Measurements from ENCODE around the gene HOXC13. TPM values are rescaled to one million over a fixed set of nuclear protein-coding genes. Genes with fewer than 3 reads are reported as not detected.
A peak's percentile ranks its signal among the peaks of the same experiment; 100 is the strongest.

Gene HOXC13
- total RNA-seq, 1 experiment from 2014 or later, result not detected

DNA sequence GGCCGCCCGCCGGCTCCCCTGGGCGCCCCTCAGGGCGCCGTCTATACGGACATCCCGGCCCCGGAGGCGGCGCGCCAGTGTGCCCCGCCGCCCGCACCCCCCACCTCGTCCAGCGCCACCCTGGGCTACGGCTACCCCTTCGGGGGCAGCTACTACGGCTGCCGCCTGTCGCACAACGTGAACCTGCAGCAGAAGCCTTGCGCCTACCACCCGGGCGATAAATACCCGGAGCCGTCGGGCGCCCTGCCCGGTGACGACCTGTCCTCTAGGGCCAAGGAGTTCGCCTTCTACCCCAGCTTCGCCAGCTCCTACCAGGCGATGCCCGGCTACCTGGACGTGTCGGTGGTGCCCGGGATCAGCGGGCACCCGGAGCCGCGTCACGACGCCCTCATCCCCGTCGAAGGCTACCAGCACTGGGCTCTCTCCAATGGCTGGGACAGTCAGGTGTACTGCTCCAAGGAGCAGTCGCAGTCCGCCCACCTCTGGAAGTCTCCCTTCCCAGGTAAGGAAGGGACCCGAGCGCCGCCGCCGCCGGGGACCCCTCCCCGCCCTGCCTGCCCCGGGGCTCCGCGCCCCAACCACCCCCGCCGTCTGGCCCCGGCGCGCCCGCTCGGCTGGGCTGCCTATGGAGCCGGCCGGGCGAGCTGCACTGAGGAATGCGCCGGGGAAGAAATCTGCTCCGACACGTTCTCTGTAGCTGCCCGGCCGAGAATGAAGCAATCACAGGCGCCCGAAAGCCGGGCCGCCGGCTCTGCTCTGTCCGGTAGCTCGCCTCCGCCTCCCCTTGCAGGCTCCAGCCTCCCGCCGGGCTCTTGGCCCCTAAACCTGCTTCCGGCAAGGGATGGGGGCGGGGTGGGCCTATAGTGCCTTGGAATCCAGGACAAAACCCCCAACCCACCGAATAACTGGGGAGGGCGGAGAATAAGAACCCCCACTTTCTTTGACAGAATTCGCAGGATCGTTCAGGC lies 794 bp downstream of the HOXC13 start:
- Mint-ChIP-seq H3K27ac (ENCODE audit: unreplicated experiment) (no peak overlapping the region), H3K4me3 (ENCODE audit: low read depth, unreplicated experiment) (peak overlapping the region; percentile 33), H3K27me3 (ENCODE audit: unreplicated experiment) (peaks cover 97% of the 10 kb centered on the region), H3K36me3 (ENCODE audit: insufficient read depth, unreplicated experiment) (no peaks in the 10 kb centered on the region), H3K4me1 (ENCODE audit: low read depth, unreplicated experiment) (no peaks in the 10 kb centered on the region), H3K9me3 (ENCODE audit: low read depth, unreplicated experiment) (no peaks in the 10 kb centered on the region)
- peak; percentile 34 for DNase-seq
- CTCF ChIA-PET, result interaction anchor here (0.6 kb wide), 1 partner anchor 100 kb away, joined by 3 read pairs; no protein-coding TSS in a partner anchor
- intact Hi-C loops (cut with micrococcal nuclease; ENCODE audit: unreplicated experiment), result no loop called here
- TF ChIP-seq, protein P1, sequence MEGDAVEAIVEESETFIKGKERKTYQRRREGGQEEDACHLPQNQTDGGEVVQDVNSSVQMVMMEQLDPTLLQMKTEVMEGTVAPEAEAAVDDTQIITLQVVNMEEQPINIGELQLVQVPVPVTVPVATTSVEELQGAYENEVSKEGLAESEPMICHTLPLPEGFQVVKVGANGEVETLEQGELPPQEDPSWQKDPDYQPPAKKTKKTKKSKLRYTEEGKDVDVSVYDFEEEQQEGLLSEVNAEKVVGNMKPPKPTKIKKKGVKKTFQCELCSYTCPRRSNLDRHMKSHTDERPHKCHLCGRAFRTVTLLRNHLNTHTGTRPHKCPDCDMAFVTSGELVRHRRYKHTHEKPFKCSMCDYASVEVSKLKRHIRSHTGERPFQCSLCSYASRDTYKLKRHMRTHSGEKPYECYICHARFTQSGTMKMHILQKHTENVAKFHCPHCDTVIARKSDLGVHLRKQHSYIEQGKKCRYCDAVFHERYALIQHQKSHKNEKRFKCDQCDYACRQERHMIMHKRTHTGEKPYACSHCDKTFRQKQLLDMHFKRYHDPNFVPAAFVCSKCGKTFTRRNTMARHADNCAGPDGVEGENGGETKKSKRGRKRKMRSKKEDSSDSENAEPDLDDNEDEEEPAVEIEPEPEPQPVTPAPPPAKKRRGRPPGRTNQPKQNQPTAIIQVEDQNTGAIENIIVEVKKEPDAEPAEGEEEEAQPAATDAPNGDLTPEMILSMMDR (IDR thresholded peaks at IDR 0.05; ENCODE audit: unreplicated experiment), result no peak
- no TSS peak for BruUV-seq (replicated peaks)

DNA sequence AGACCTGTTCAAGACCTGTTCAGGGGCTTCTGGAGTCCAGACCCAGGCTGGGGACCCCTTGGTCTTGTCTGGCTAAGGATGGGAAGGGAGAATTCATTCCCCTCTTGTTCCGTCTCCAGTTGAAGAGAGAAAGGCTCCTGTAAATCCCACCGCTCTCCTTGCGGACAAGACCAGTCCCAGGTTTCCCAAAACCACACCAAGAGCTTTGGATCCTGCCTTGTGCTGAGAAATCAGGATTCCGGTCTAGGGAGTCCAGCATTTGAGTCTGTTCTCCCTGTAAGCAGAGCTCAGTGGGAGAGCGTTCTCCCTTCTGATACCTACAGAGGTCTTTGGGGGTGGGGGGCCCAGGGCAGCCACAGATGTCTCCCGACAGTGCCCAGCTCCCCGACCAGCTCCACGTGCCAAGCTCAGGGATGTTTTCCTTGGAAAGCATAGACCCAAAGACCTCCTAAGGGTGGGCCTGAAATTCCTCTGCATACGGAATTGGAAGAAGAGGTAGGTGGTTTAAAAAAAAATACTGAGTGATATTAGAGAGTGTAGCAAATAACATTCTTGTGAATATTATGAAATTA lies 1.9 kb downstream of the HOXC13 start:
- TF ChIP-seq, protein P1 (IDR thresholded peaks at IDR 0.05; ENCODE audit: unreplicated experiment), result no peak
- H3K4me3 Mint-ChIP-seq (ENCODE audit: low read depth, unreplicated experiment), result no peak overlapping the region
- CTCF ChIA-PET, result no interaction called here
- no peak overlapping the region for H3K27ac Mint-ChIP-seq (ENCODE audit: unreplicated experiment)
- H3K36me3 Mint-ChIP-seq (ENCODE audit: insufficient read depth, unreplicated experiment), result no peaks in the 10 kb centered on the region
- peaks cover 97% of the 10 kb centered on the region for H3K27me3 Mint-ChIP-seq (ENCODE audit: unreplicated experiment)
- intact Hi-C loops (cut with micrococcal nuclease; ENCODE audit: unreplicated experiment), result no loop called here
- no peaks in the 10 kb centered on the region for H3K4me1 Mint-ChIP-seq (ENCODE audit: low read depth, unreplicated experiment)
- DNase-seq, result no peak
- no peaks in the 10 kb centered on the region for H3K9me3 Mint-ChIP-seq (ENCODE audit: low read depth, unreplicated experiment)
- no TSS peak for BruUV-seq (replicated peaks)

DNA sequence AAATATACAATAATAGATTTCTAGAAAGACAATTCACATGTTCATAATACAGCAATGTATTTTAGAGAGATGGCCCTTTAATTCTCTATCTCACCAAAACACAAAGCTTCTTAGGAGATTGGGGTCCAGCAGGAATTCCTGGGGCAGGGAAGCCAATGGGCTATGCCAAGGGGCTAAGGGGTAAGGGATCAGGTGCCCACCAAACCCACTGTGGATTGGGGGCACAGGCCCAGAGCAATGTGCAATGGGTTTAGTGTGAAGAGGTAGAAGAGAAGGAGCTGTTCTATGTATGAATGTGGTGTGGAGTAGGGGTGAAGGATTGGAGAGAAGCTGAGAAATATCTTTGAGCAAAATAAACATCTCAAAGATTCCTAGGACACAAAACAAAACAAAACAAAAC lies 2.6 kb downstream of the HOXC13 start:
- intact Hi-C loops (cut with micrococcal nuclease; ENCODE audit: unreplicated experiment), result no loop called here
- Mint-ChIP-seq H3K27ac (ENCODE audit: unreplicated experiment) (no peak overlapping the region), H3K4me3 (ENCODE audit: low read depth, unreplicated experiment) (no peak overlapping the region), H3K4me1 (ENCODE audit: low read depth, unreplicated experiment) (no peaks in the 10 kb centered on the region), H3K9me3 (ENCODE audit: low read depth, unreplicated experiment) (no peaks in the 10 kb centered on the region), H3K36me3 (ENCODE audit: insufficient read depth, unreplicated experiment) (no peaks in the 10 kb centered on the region), H3K27me3 (ENCODE audit: unreplicated experiment) (peaks cover 97% of the 10 kb centered on the region)
- CTCF ChIA-PET, result interaction anchor here (0.6 to 0.9 kb wide), 2 partner anchors 23 to 262 kb away, joined by 3 read pairs; no protein-coding TSS in a partner anchor
- BruUV-seq (replicated peaks), result no TSS peak
- TF ChIP-seq, protein P1 (IDR thresholded peaks at IDR 0.05; ENCODE audit: unreplicated experiment), result no peak
- no peak for DNase-seq

DNA sequence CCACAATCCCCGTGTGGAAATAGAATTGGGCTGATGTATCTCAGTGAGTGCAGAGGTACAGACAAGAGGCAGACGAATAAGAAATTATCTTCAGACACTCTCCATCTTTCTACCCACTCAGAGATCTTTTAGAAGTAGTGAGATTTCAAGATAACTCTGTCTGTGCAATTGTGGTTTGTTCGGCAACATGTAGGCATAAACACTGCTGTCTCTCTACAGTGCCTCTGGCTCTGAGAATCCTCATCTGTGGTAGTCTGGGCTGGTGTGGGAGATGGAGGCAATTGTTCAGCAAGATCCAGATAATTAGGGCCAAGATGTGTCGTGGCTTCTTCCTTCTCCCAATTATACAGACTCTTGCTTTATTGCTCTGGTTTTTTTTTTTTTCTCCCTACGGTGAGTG lies 3.1 kb downstream of the HOXC13 start:
- no peaks in the 10 kb centered on the region for H3K9me3 Mint-ChIP-seq (ENCODE audit: low read depth, unreplicated experiment)
- H3K36me3 Mint-ChIP-seq (ENCODE audit: insufficient read depth, unreplicated experiment), result no peaks in the 10 kb centered on the region
- H3K27me3 Mint-ChIP-seq (ENCODE audit: unreplicated experiment), result peaks cover 97% of the 10 kb centered on the region
- BruUV-seq (replicated peaks), result no TSS peak
- H3K4me1 Mint-ChIP-seq (ENCODE audit: low read depth, unreplicated experiment), result no peaks in the 10 kb centered on the region
- H3K4me3 Mint-ChIP-seq (ENCODE audit: low read depth, unreplicated experiment), result no peak overlapping the region
- TF ChIP-seq, protein P1 (IDR thresholded peaks at IDR 0.05; ENCODE audit: unreplicated experiment), result no peak
- intact Hi-C loops (cut with micrococcal nuclease; ENCODE audit: unreplicated experiment), result no loop called here
- DNase-seq, result no peak
- H3K27ac Mint-ChIP-seq (ENCODE audit: unreplicated experiment), result no peak overlapping the region
- CTCF ChIA-PET, result interaction anchor here (0.6 to 0.9 kb wide), 2 partner anchors 23 to 261 kb away, joined by 3 read pairs; no protein-coding TSS in a partner anchor

All from Calu3 (cell line).